Measurements from ENCODE around the gene PHF2.

PHF2 gene

GRCh38 chr9:93589688-93590087 is 13.3 kb downstream of the PHF2 start:
- H3K9ac ChIP-seq (ENCODE audit: low read length) = no peak overlapping the region
- H3K27ac ChIP-seq (ENCODE audit: low read depth, low read length) = no peak overlapping the region
- no peak overlapping the region for H3K4me3 ChIP-seq (ENCODE audit: low read depth in 1 of 2, low read length in 2 of 2)
- peaks cover 44% of the 10 kb centered on the region for H3K4me1 ChIP-seq (ENCODE audit: insufficient read depth, low read length)
- peaks cover 3% of the 10 kb centered on the region for H3K36me3 ChIP-seq (ENCODE audit: insufficient read depth, low read length)
- H3K27me3 ChIP-seq (ENCODE audit: control insufficient read depth in 1 of 2, insufficient read depth in 2 of 2, low read length in 2 of 2) = no peaks in the 10 kb centered on the region
- no peaks in the 10 kb centered on the region for H3K9me3 ChIP-seq (ENCODE audit: low read length)

- H3K9me3 ChIP-seq (ENCODE audit: low read length) = no peaks in the 10 kb centered on the region
- H3K4me1 ChIP-seq (ENCODE audit: insufficient read depth, low read length) = peaks cover 42% of the 10 kb centered on the region
- H3K27ac ChIP-seq (ENCODE audit: low read depth, low read length) = no peak overlapping the region
- H3K27me3 ChIP-seq (ENCODE audit: control insufficient read depth in 1 of 2, insufficient read depth in 2 of 2, low read length in 2 of 2) = no peaks in the 10 kb centered on the region
- peaks cover under 1% of the 10 kb centered on the region for H3K36me3 ChIP-seq (ENCODE audit: insufficient read depth, low read length)
- H3K4me3 ChIP-seq (ENCODE audit: low read depth in 1 of 2, low read length in 2 of 2) = no peak overlapping the region
- H3K9ac ChIP-seq (ENCODE audit: low read length) = no peak overlapping the region
These were observed 14.3 kb downstream of the PHF2 start for GRCh38 chr9:93590609-93591234.

- H3K9ac ChIP-seq (ENCODE audit: low read length) = no peak overlapping the region
- H3K4me1 ChIP-seq (ENCODE audit: insufficient read depth, low read length) = peaks cover 36% of the 10 kb centered on the region
- no peaks in the 10 kb centered on the region for H3K27me3 ChIP-seq (ENCODE audit: control insufficient read depth in 1 of 2, insufficient read depth in 2 of 2, low read length in 2 of 2)
- no peak overlapping the region for H3K4me3 ChIP-seq (ENCODE audit: low read depth in 1 of 2, low read length in 2 of 2)
- no peaks in the 10 kb centered on the region for H3K36me3 ChIP-seq (ENCODE audit: insufficient read depth, low read length)
- H3K27ac ChIP-seq (ENCODE audit: low read depth, low read length) = no peak overlapping the region
- no peaks in the 10 kb centered on the region for H3K9me3 ChIP-seq (ENCODE audit: low read length)
These were observed 15.1 kb downstream of the PHF2 start for GRCh38 chr9:93591301-93592007.

DNA sequence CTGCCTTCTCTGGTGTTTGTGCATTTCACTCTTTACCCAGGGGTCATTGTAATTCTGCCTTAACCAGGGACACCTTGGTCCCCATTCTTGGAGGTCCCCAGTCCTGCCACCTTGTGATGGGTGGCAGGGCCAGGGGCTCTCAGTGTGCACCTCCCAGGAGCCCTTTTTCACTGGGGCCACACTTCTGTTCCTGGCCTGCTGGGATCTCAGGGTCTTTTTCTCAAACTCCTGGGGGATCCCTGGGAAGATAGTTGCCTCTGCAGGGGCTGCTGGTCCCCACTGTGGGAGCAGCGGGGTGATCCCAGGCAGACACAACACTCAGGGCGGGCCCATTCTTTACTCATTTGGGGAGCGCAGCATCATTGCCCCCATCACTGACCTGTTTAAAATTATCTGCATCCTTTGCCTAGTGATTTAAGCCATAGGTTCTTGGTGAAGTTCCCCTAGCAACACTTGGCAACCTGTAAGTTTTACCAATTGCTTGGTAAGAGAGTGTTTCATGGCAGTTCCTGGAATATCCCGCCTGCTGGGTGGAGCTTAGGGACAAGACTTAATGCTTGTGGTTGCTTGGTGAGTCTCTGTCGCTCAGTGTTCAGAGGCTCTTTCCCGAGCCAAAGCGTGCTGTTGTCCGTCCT is 15.7 kb downstream of the PHF2 start:
- Histone ChIP-seq H3K4me1 (ENCODE audit: insufficient read depth, low read length) (peaks cover 36% of the 10 kb centered on the region), H3K9ac (ENCODE audit: low read length) (no peak overlapping the region), H3K36me3 (ENCODE audit: insufficient read depth, low read length) (no peaks in the 10 kb centered on the region), H3K4me3 (ENCODE audit: low read depth in 1 of 2, low read length in 2 of 2) (no peak overlapping the region), H3K27ac (ENCODE audit: low read depth, low read length) (no peak overlapping the region), H3K27me3 (ENCODE audit: control insufficient read depth in 1 of 2, insufficient read depth in 2 of 2, low read length in 2 of 2) (no peaks in the 10 kb centered on the region), H3K9me3 (ENCODE audit: low read length) (no peaks in the 10 kb centered on the region)

- H3K4me1 ChIP-seq (ENCODE audit: insufficient read depth, low read length) = peaks cover 36% of the 10 kb centered on the region
- no peaks in the 10 kb centered on the region for H3K36me3 ChIP-seq (ENCODE audit: insufficient read depth, low read length)
- H3K27ac ChIP-seq (ENCODE audit: low read depth, low read length) = no peak overlapping the region
- H3K9me3 ChIP-seq (ENCODE audit: low read length) = no peaks in the 10 kb centered on the region
- no peaks in the 10 kb centered on the region for H3K27me3 ChIP-seq (ENCODE audit: control insufficient read depth in 1 of 2, insufficient read depth in 2 of 2, low read length in 2 of 2)
- no peak overlapping the region for H3K4me3 ChIP-seq (ENCODE audit: low read depth in 1 of 2, low read length in 2 of 2)
- H3K9ac ChIP-seq (ENCODE audit: low read length) = no peak overlapping the region
These were observed 16.2 kb downstream of the PHF2 start for GRCh38 chr9:93592643-93593021.

- H3K27ac ChIP-seq (ENCODE audit: low read depth, low read length) = no peak overlapping the region
- H3K9ac ChIP-seq (ENCODE audit: low read length) = no peak overlapping the region
- peaks cover 36% of the 10 kb centered on the region for H3K4me1 ChIP-seq (ENCODE audit: insufficient read depth, low read length)
- no peaks in the 10 kb centered on the region for H3K9me3 ChIP-seq (ENCODE audit: low read length)
- H3K27me3 ChIP-seq (ENCODE audit: control insufficient read depth in 1 of 2, insufficient read depth in 2 of 2, low read length in 2 of 2) = no peaks in the 10 kb centered on the region
- H3K36me3 ChIP-seq (ENCODE audit: insufficient read depth, low read length) = no peaks in the 10 kb centered on the region
- H3K4me3 ChIP-seq (ENCODE audit: low read depth in 1 of 2, low read length in 2 of 2) = no peak overlapping the region
These were observed 16.8 kb downstream of the PHF2 start for GRCh38 chr9:93593144-93593658.

DNA sequence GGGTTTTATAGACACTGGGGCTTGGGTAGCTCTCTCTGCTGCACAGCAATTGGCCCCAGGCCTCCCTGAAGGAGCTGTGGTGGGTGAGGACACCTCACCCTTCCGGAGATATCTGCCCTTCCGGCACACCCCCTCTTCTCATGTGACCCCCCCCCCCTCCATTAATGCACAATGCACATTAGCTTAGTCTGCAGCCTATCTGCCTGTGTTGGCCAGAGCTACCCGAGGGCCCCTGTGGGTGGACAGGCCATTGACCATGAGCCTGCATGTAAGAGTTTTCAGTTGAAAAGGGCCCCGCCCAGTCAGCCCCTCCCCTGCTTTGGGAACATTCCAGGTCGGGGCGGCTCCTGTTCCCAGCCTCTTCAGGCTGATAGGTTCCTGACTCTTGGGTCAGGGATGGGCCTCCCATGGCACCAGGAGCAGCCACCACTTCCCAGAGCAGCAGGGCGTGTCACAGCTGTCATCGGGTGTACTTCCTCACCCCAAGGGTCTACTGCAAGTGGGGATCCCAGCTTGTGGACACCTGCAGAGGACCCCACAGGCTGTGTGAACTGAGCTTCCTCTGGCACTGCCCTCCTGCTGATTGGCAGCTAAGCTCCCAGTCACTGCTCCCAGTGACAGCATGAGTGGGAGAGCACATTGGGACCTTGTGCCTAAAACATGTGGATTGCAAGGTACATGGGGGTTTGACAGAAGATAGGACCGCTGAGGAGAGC is 17.8 kb downstream of the PHF2 start:
- H3K4me1 ChIP-seq (ENCODE audit: insufficient read depth, low read length) = peaks cover 37% of the 10 kb centered on the region

GRCh38 chr9:93595461-93595860 is 19.1 kb downstream of the PHF2 start:
- H3K27ac ChIP-seq (ENCODE audit: low read depth, low read length) = no peak overlapping the region
- no peak overlapping the region for H3K4me3 ChIP-seq (ENCODE audit: low read depth in 1 of 2, low read length in 2 of 2)
- H3K27me3 ChIP-seq (ENCODE audit: control insufficient read depth in 1 of 2, insufficient read depth in 2 of 2, low read length in 2 of 2) = no peaks in the 10 kb centered on the region
- no peaks in the 10 kb centered on the region for H3K36me3 ChIP-seq (ENCODE audit: insufficient read depth, low read length)
- H3K9ac ChIP-seq (ENCODE audit: low read length) = no peak overlapping the region
- peaks cover 33% of the 10 kb centered on the region for H3K4me1 ChIP-seq (ENCODE audit: insufficient read depth, low read length)
- H3K9me3 ChIP-seq (ENCODE audit: low read length) = no peaks in the 10 kb centered on the region

More for the DNA sequence above, 17.8 kb downstream of the PHF2 start:
- Histone ChIP-seq H3K9me3 (ENCODE audit: low read length) (no peaks in the 10 kb centered on the region), H3K36me3 (ENCODE audit: insufficient read depth, low read length) (no peaks in the 10 kb centered on the region), H3K9ac (ENCODE audit: low read length) (no peak overlapping the region), H3K27ac (ENCODE audit: low read depth, low read length) (no peak overlapping the region), H3K27me3 (ENCODE audit: control insufficient read depth in 1 of 2, insufficient read depth in 2 of 2, low read length in 2 of 2) (no peaks in the 10 kb centered on the region), H3K4me3 (ENCODE audit: low read depth in 1 of 2, low read length in 2 of 2) (no peak overlapping the region)

GRCh38 chr9:93595861-93596365 is 19.5 kb downstream of the PHF2 start:
- Histone ChIP-seq H3K4me3 (ENCODE audit: low read depth in 1 of 2, low read length in 2 of 2) (no peak overlapping the region), H3K4me1 (ENCODE audit: insufficient read depth, low read length) (peaks cover 32% of the 10 kb centered on the region), H3K36me3 (ENCODE audit: insufficient read depth, low read length) (no peaks in the 10 kb centered on the region), H3K27ac (ENCODE audit: low read depth, low read length) (no peak overlapping the region), H3K9ac (ENCODE audit: low read length) (no peak overlapping the region), H3K27me3 (ENCODE audit: control insufficient read depth in 1 of 2, insufficient read depth in 2 of 2, low read length in 2 of 2) (no peaks in the 10 kb centered on the region), H3K9me3 (ENCODE audit: low read length) (no peaks in the 10 kb centered on the region)

DNA sequence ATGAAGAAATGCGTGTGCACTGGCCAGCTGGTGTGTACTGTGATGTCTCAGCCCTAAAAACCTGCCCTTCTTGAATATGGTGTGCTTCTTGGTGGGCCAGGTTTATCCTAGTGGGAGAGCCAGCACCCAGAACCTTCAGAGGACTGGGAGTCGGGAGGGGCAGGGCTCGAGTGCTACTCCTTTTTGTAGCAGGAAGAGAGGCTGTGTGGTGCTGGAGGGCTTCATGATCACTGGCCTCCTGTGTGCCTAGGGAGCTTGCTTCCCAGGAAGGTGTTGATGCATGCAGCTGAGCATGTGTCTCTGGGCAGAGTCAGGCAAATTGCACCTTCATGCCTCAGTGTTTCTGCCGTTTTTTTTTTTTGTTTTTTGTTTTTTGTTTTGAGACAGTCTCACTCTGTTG is 20.0 kb downstream of the PHF2 start:
- Histone ChIP-seq H3K36me3 (ENCODE audit: insufficient read depth, low read length) (no peaks in the 10 kb centered on the region), H3K4me1 (ENCODE audit: insufficient read depth, low read length) (peaks cover 29% of the 10 kb centered on the region), H3K27ac (ENCODE audit: low read depth, low read length) (no peak overlapping the region), H3K27me3 (ENCODE audit: control insufficient read depth in 1 of 2, insufficient read depth in 2 of 2, low read length in 2 of 2) (no peaks in the 10 kb centered on the region), H3K4me3 (ENCODE audit: low read depth in 1 of 2, low read length in 2 of 2) (no peak overlapping the region), H3K9ac (ENCODE audit: low read length) (no peak overlapping the region), H3K9me3 (ENCODE audit: low read length) (no peaks in the 10 kb centered on the region)

DNA sequence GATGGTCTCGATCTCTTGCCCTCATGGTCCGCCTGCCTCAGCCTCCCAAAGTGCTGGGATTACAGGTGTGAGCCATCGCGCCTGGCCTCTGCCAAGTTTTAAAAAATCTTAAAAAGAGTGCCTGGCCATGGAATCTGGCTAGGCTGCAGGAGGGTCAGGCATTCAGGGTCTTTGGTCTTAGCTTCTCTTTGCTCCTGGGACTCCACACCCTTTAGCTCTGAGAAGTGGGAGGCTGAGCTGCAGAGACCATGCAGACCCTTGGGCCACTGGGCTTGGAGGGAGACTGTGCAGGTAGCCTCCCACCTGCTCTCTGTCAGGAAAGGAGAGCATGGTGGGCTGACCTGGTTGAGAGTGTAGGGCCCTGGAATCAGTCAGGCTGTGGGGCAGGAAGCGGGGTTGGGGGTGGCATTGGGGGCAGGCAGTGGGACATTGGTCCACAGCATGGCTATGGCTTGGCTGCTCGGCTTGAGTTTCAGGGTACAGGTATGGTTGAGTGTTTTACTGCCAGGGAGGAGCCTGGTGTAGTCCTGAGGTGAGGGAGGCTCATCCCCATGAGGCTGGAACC is 20.8 kb downstream of the PHF2 start:
- Histone ChIP-seq H3K9me3 (ENCODE audit: low read length) (no peaks in the 10 kb centered on the region), H3K4me3 (ENCODE audit: low read depth in 1 of 2, low read length in 2 of 2) (no peak overlapping the region), H3K9ac (ENCODE audit: low read length) (no peak overlapping the region), H3K4me1 (ENCODE audit: insufficient read depth, low read length) (peaks cover 21% of the 10 kb centered on the region), H3K27ac (ENCODE audit: low read depth, low read length) (no peak overlapping the region), H3K27me3 (ENCODE audit: control insufficient read depth in 1 of 2, insufficient read depth in 2 of 2, low read length in 2 of 2) (no peaks in the 10 kb centered on the region), H3K36me3 (ENCODE audit: insufficient read depth, low read length) (no peaks in the 10 kb centered on the region)

Measured in muscle layer of colon (tissue), 2 donors.